ENCODE measurements around the gene MYL12B. TPM values are rescaled to one million over a fixed set of nuclear protein-coding genes. Genes with fewer than 3 reads are reported as not detected.

MYL12B gene
- total RNA-seq, 2 donors from 2014 or later, result 192 to 310 TPM

DNA sequence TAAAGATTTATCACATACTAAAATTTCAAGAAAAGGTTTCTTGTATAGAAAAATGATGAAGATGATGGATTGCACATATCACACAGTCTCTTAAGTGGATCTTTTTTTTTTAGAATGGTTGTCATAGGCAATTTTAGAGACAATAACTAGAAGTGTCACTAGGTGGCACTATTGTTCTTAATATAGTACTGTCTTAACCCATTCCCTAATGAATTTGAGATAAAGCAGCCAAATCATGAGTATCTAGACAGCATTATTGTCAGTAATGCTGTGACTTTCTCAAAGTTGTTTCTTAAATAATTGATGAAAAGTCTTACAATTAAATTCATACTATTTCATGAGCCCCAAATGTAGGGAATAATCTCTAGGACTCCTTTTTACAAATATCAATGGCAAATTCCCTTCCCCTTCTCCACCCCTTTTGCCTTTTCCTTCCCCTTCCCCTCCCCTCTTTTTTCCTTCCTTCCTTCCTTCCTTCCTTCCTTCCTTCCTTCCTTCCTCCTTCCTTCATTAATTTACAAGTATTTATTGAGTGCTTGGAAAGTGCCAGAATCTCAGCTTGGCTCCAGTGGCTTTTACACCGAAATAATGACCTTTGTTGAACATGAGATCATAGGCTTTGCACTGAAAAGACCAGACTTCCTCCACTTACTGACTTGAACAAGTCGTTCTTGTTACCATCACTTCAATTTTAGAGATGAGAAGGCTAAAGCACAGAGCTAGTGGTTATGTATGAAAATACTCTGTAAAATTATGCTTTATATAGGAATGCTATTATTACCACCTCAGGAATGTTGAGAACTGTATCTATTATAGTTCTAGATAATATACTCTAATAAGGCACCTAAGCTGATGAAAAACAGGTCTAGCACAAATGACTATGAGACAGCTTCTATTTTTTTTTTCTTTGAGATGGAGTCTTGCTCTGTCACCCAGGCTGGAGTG is 19.8 kb downstream of the MYL12B start:
- Mint-ChIP-seq H3K4me3 (no peak overlapping the region), H3K27ac (no peak overlapping the region), H3K4me1 (ENCODE audit: low read depth in 2 of 2) (peaks cover 9 to 14% of the 10 kb centered on the region in 2 donors), H3K27me3 (no peaks in the 10 kb centered on the region), H3K36me3 (peaks cover 13% of the 10 kb centered on the region), H3K9me3 (no peaks in the 10 kb centered on the region)
- ATAC-seq (peak; percentile 72 to 79), DNase-seq (ENCODE audit: low spot score) (no peak)

- Mint-ChIP-seq H3K4me3 (no peak overlapping the region), H3K27me3 (peaks cover 0 to 2% of the 10 kb centered on the region in 2 donors), H3K9me3 (no peaks in the 10 kb centered on the region), H3K4me1 (ENCODE audit: low read depth in 2 of 2) (peaks cover 4 to 7% of the 10 kb centered on the region in 2 donors), H3K36me3 (peaks cover 4% of the 10 kb centered on the region), H3K27ac (no peak overlapping the region)
- no peak for DNase-seq (ENCODE audit: low spot score)
- ATAC-seq, result no peak
Measured at GRCh38 chr18:3283253-3283863, 21.4 kb downstream of the MYL12B start.

- Mint-ChIP-seq H3K9me3 (no peaks in the 10 kb centered on the region), H3K27me3 (peaks cover 0 to 2% of the 10 kb centered on the region in 2 donors), H3K27ac (no peak overlapping the region), H3K4me3 (no peak overlapping the region), H3K36me3 (peaks cover 4% of the 10 kb centered on the region), H3K4me1 (ENCODE audit: low read depth in 2 of 2) (peaks cover 4 to 7% of the 10 kb centered on the region in 2 donors)
- no peak for DNase-seq (ENCODE audit: low spot score)
- no peak for ATAC-seq
Measured at GRCh38 chr18:3283908-3284307, 22.0 kb downstream of the MYL12B start.

GRCh38 chr18:3284501-3284900 is 22.6 kb downstream of the MYL12B start:
- peaks cover 1 to 2% of the 10 kb centered on the region in 2 donors for H3K4me1 Mint-ChIP-seq (ENCODE audit: low read depth in 2 of 2)
- no peak overlapping the region for H3K27ac Mint-ChIP-seq
- ATAC-seq (no peak), DNase-seq (ENCODE audit: low spot score) (no peak)
- no peaks in the 10 kb centered on the region for H3K9me3 Mint-ChIP-seq
- H3K36me3 Mint-ChIP-seq, result no peaks in the 10 kb centered on the region
- peaks cover 0 to 2% of the 10 kb centered on the region in 2 donors for H3K27me3 Mint-ChIP-seq
- H3K4me3 Mint-ChIP-seq, result no peak overlapping the region

DNA sequence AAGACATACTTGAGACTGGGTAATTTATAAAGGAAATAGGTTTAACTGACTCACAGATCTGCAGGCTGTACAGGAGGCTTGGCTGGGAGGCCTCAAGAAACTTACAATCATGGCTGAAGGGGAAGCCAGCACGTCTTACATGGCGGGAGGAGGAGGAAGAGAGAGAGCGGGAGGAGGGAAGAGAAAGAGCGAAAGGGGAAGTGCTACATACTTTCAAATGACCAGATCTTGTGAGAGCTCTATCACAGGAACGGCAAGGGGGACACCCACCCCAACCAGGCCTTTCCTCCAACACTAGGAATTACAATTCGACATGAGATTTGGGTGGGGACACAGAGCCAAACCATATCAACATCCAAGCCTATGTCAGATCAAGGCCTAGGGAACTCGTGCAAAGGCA is 24.2 kb downstream of the MYL12B start:
- Mint-ChIP-seq H3K9me3 (peaks cover 4% of the 10 kb centered on the region), H3K4me3 (no peak overlapping the region), H3K4me1 (ENCODE audit: low read depth in 2 of 2) (no peaks in the 10 kb centered on the region), H3K27ac (no peak overlapping the region), H3K27me3 (peaks cover 0 to 2% of the 10 kb centered on the region in 2 donors), H3K36me3 (peaks cover 6% of the 10 kb centered on the region)
- no peak for DNase-seq (ENCODE audit: low spot score)
- ATAC-seq, result no peak

DNA sequence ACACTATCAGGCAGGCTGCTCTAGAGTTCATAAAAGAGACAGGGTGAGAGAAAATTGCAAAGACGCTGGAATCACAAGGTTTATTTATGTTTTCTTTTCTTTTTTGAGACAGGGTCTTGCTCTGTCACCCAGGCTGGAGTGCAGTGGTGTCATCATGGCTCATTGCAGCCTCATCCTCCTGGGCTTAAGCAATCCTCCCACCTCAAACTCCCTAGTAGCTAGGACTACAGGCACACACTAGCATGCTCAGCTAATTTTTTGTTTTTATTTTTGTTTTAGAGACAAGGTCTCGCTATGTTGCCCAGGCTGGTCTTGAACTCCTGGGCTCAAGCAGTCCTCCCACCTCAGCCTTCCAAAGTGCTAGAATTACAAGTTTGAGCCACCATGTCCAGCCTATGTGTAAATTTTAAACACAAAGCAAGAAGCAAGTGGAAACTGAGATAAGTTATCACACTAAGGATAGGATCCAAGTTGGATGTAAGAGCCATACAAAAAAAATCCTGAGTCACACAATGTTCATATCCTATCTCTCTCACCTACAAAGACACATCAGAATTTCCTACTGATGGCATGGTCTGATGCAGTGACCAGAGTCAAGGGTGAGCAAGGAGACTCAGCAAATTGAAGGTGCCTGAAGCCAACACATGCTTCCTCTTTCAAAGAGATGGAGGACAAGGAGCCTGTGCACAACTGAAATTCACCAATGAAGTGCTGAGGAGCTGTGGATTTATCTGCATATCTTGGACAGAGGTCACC is 31.4 kb downstream of the MYL12B start:
- Mint-ChIP-seq H3K9me3 (peaks cover 7% of the 10 kb centered on the region), H3K4me1 (ENCODE audit: low read depth in 2 of 2) (peaks cover 4 to 5% of the 10 kb centered on the region in 2 donors), H3K4me3 (no peak overlapping the region), H3K27me3 (peaks cover 2 to 12% of the 10 kb centered on the region in 2 donors), H3K36me3 (peaks cover 19% of the 10 kb centered on the region), H3K27ac (no peak overlapping the region)
- ATAC-seq (no peak), DNase-seq (ENCODE audit: low spot score) (no peak)

DNA sequence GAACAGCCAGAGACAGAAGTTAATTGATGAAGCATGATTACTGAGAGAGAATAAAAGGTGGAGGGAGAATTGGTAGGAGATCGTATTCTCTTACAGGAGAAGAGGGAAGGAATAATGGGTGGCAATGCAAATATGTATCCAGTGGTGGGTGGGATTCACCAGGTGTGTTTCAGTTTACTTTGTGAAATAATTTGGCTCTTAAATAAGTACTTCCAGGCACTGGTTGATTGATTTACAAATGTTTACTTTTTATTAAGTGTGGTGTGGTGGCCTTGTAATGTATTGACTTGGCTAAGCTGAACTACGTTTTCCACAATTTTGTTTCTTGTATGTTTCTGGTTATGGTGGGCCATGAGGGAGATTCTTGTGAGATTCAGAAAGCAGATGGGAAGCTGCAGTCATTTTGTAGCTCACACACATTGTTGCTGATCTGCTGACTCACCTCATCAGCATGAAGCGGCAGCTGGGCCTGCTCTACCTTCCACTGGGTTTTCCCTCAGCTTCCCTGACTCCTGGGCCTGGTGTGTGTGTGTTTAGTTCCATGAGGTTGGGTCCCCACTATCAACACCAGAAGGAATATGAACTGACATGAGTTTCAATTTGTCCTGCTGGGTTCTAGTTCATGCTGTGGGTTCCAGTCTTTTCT is 32.6 kb downstream of the MYL12B start:
- H3K4me3 Mint-ChIP-seq, result no peak overlapping the region
- peaks cover 7% of the 10 kb centered on the region for H3K9me3 Mint-ChIP-seq
- no peak for ATAC-seq

GRCh38 chr18:3297025-3297984 is 35.4 kb downstream of the MYL12B start:
- peak; percentile 98 for ATAC-seq
- H3K27ac Mint-ChIP-seq, result peak overlapping the region; percentile 62 to 83
- H3K36me3 Mint-ChIP-seq, result peaks cover 1% of the 10 kb centered on the region
- DNase-seq (ENCODE audit: low spot score), result peak; percentile 90
- H3K4me3 Mint-ChIP-seq, result peak overlapping the region; percentile 84
- peaks cover 4 to 5% of the 10 kb centered on the region in 2 donors for H3K4me1 Mint-ChIP-seq (ENCODE audit: low read depth in 2 of 2)
- H3K27me3 Mint-ChIP-seq, result peaks cover 26 to 39% of the 10 kb centered on the region in 2 donors
- no peaks in the 10 kb centered on the region for H3K9me3 Mint-ChIP-seq

More for the DNA sequence above, 32.6 kb downstream of the MYL12B start:
- Mint-ChIP-seq H3K27ac (no peak overlapping the region), H3K4me1 (ENCODE audit: low read depth in 2 of 2) (peaks cover 4 to 5% of the 10 kb centered on the region in 2 donors), H3K36me3 (peaks cover 19% of the 10 kb centered on the region), H3K27me3 (peaks cover 5 to 18% of the 10 kb centered on the region in 2 donors)
- no peak for DNase-seq (ENCODE audit: low spot score)

DNA sequence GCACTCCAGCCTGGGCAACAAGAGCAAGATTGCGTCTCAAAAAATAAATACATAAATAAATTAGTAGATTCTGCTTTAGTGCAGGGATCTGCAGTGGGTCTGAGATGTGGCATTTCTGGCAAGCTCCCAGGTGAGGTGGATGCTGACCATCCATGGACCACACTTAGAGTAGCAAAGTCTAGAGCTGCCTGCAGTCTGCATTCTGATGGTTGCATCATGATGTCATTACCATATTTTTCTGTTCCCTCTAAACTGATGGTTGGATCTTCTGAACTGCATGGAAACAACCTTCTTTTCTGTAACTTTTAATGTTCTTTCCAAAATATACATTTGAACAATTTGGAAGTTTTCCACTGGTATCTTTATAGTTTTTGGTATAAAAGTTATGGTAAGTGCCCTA is 42.9 kb downstream of the MYL12B start:
- Mint-ChIP-seq H3K36me3 (no peaks in the 10 kb centered on the region), H3K4me1 (ENCODE audit: low read depth in 2 of 2) (peaks cover 0 to 14% of the 10 kb centered on the region in 2 donors), H3K27ac (peak overlapping the region in 1 of 2 donors; percentile 14), H3K27me3 (peaks cover 29 to 37% of the 10 kb centered on the region in 2 donors), H3K9me3 (no peaks in the 10 kb centered on the region), H3K4me3 (peak overlapping the region; percentile 40)
- no peak for ATAC-seq
- no peak for DNase-seq (ENCODE audit: low spot score)

GRCh38 chr18:3305354-3305762 is 43.4 kb downstream of the MYL12B start:
- Mint-ChIP-seq H3K36me3 (no peaks in the 10 kb centered on the region), H3K4me3 (peak overlapping the region; percentile 40), H3K27me3 (peaks cover 23 to 34% of the 10 kb centered on the region in 2 donors), H3K9me3 (no peaks in the 10 kb centered on the region), H3K27ac (peak overlapping the region in 1 of 2 donors; percentile 14), H3K4me1 (ENCODE audit: low read depth in 2 of 2) (peaks cover 0 to 14% of the 10 kb centered on the region in 2 donors)
- ATAC-seq (peak; percentile 84 to 99), DNase-seq (ENCODE audit: low spot score) (no peak)

GRCh38 chr18:3305933-3306332 is 44.0 kb downstream of the MYL12B start:
- Mint-ChIP-seq H3K27ac (peak overlapping the region; percentile 14 to 36), H3K27me3 (peaks cover 18 to 30% of the 10 kb centered on the region in 2 donors), H3K4me1 (ENCODE audit: low read depth in 2 of 2) (peaks cover 0 to 14% of the 10 kb centered on the region in 2 donors), H3K4me3 (peak overlapping the region; percentile 23), H3K9me3 (no peaks in the 10 kb centered on the region), H3K36me3 (no peaks in the 10 kb centered on the region)
- ATAC-seq (no peak), DNase-seq (ENCODE audit: low spot score) (no peak)

GRCh38 chr18:3306391-3306790 is 44.5 kb downstream of the MYL12B start:
- H3K27ac Mint-ChIP-seq, result peak overlapping the region in 1 of 2 donors; percentile 36
- no peaks in the 10 kb centered on the region for H3K36me3 Mint-ChIP-seq
- ATAC-seq, result no peak
- DNase-seq (ENCODE audit: low spot score), result no peak
- peaks cover 13 to 26% of the 10 kb centered on the region in 2 donors for H3K27me3 Mint-ChIP-seq
- peaks cover 0 to 14% of the 10 kb centered on the region in 2 donors for H3K4me1 Mint-ChIP-seq (ENCODE audit: low read depth in 2 of 2)
- H3K9me3 Mint-ChIP-seq, result no peaks in the 10 kb centered on the region
- peak overlapping the region; percentile 23 for H3K4me3 Mint-ChIP-seq

Data from natural killer cell treated with Interleukin-12 subunit alpha and Interleukin-12 subunit beta and Interleukin-15 and Interleukin-18, amount 100 ng/mL, for 72 hours (primary cell).